Activated CD8-positive, alpha-beta memory T cell treated with anti-CD3 and anti-CD28 coated beads for 36 hours (primary cell): ENCODE results near the gene IGSF21. TPM values are rescaled to one million over a fixed set of nuclear protein-coding genes. Genes with fewer than 3 reads are reported as not detected.

Experiments
- CTCF ChIA-PET: fragments of 350-600 bp; sonication (Branson Sonifier 250); formaldehyde crosslinking; loops from one replicate; lab custom pipeline; 2021; ENCODE audit warnings: antibody characterized with exemption; lab: Charles Lee
- POLR2A ChIA-PET: fragments of 350-600 bp; sonication (Branson Sonifier 250); formaldehyde crosslinking; loops from one replicate; lab custom pipeline; 2021; ENCODE audit warnings: antibody characterized with exemption; lab: Charles Lee
- total RNA-seq, 2 experiments: library from RNA; stranded (reverse); gene quantifications; one replicate each; pipeline ENCODE4 v1.2.3, GENCODE V29; 2021

IGSF21 gene
- total RNA-seq, 2 experiments from 2014 or later, result not detected

GRCh38 chr1:18093193-18093592 is 14.4 kb upstream of the IGSF21 start:
- POLR2A ChIA-PET, result no interaction called here
- CTCF ChIA-PET, result no interaction called here

- CTCF ChIA-PET, result no interaction called here
- POLR2A ChIA-PET, result no interaction called here
Measured at GRCh38 chr1:18093646-18094045, 14.0 kb upstream of the IGSF21 start.

- ChIA-PET POLR2A (no interaction called here), CTCF (no interaction called here)
Measured at GRCh38 chr1:18094096-18094495, 13.5 kb upstream of the IGSF21 start.

GRCh38 chr1:18097206-18097605 is 10.4 kb upstream of the IGSF21 start:
- POLR2A ChIA-PET, result no interaction called here
- CTCF ChIA-PET, result no interaction called here

GRCh38 chr1:18099026-18099425 is 8.6 kb upstream of the IGSF21 start:
- ChIA-PET POLR2A (no interaction called here), CTCF (no interaction called here)

- CTCF ChIA-PET, result interaction anchor here (1.5 kb wide), 1 partner anchor 439 kb away, joined by 5 read pairs; no protein-coding TSS in a partner anchor
- POLR2A ChIA-PET, result no interaction called here
Measured at GRCh38 chr1:18100060-18100459, 7.5 kb upstream of the IGSF21 start.

GRCh38 chr1:18100491-18101063 is 7.0 kb upstream of the IGSF21 start:
- POLR2A ChIA-PET, result no interaction called here
- CTCF ChIA-PET, result interaction anchor here (1.5 kb wide), 1 partner anchor 439 kb away, joined by 5 read pairs; no protein-coding TSS in a partner anchor

- ChIA-PET POLR2A (no interaction called here), CTCF (interaction anchor here (0.6 kb wide), 1 partner anchor 150 kb away, joined by 3 read pairs; no protein-coding TSS in a partner anchor)
Measured at GRCh38 chr1:18101508-18101907, 6.1 kb upstream of the IGSF21 start.

GRCh38 chr1:18103788-18104421 is 3.7 kb upstream of the IGSF21 start:
- ChIA-PET POLR2A (no interaction called here), CTCF (no interaction called here)

- POLR2A ChIA-PET, result no interaction called here
- CTCF ChIA-PET, result no interaction called here
Measured at GRCh38 chr1:18104546-18105100, 3.0 kb upstream of the IGSF21 start.

- POLR2A ChIA-PET, result no interaction called here
- CTCF ChIA-PET, result no interaction called here
Measured at GRCh38 chr1:18105196-18105595, 2.4 kb upstream of the IGSF21 start.

- CTCF ChIA-PET, result interaction anchor here (0.6 kb wide), 2 partner anchors 35 to 353 kb away, joined by 3 to 4 read pairs; partner anchors contain the start of gene ACTL8
Measured at GRCh38 chr1:18108299-18109057, 880 bp downstream of the IGSF21 start.

GRCh38 chr1:18109058-18109755 is 1.6 kb downstream of the IGSF21 start:
- POLR2A ChIA-PET, result no interaction called here
- CTCF ChIA-PET, result interaction anchor here (0.6 kb wide), 2 partner anchors 36 to 354 kb away, joined by 3 to 4 read pairs; partner anchors contain the start of gene ACTL8

More at GRCh38 chr1:18108299-18109057, 880 bp downstream of the IGSF21 start:
- POLR2A ChIA-PET, result no interaction called here

GRCh38 chr1:18109756-18110597 is 2.4 kb downstream of the IGSF21 start:
- CTCF ChIA-PET, result no interaction called here
- POLR2A ChIA-PET, result no interaction called here

- CTCF ChIA-PET, result no interaction called here
- POLR2A ChIA-PET, result no interaction called here
Measured at GRCh38 chr1:18110598-18110939, 3.0 kb downstream of the IGSF21 start.

- CTCF ChIA-PET, result no interaction called here
- POLR2A ChIA-PET, result no interaction called here
Measured at GRCh38 chr1:18110968-18111367, 3.4 kb downstream of the IGSF21 start.

GRCh38 chr1:18111605-18112297 is 4.2 kb downstream of the IGSF21 start:
- CTCF ChIA-PET, result no interaction called here
- POLR2A ChIA-PET, result no interaction called here

- ChIA-PET POLR2A (no interaction called here), CTCF (no interaction called here)
Measured at GRCh38 chr1:18112611-18113010, 5.0 kb downstream of the IGSF21 start.
